Activated B cell treated with CpG ODN at 0.5 μM for 24 hours (primary cell): ENCODE measurements around the gene LOXHD1. TPM values are rescaled to one million over a fixed set of nuclear protein-coding genes. Genes with fewer than 3 reads are reported as not detected.

ENCODE experiments used
- ATAC-seq: fragments of 200-7000 bp; cut with Tn5 transposase; one replicate; pipeline ENCODE4 v1.10.0; 2021; ENCODE audit warnings: low read depth, mild to moderate bottlenecking, moderate library complexity
- CTCF ChIA-PET: fragments of 350-600 bp; sonication (Branson Sonifier 250); formaldehyde crosslinking; loops from one replicate; lab custom pipeline; 2021; ENCODE audit warnings: antibody characterized with exemption; lab: Charles Lee
- POLR2A ChIA-PET: fragments of 350-600 bp; sonication (Branson Sonifier 250); formaldehyde crosslinking; loops from one replicate; lab custom pipeline; 2021; ENCODE audit warnings: antibody characterized with exemption; lab: Charles Lee
- DNase-seq: peaks from one replicate; pipeline ENCODE4 v3.0.0; 2022
- H3K27ac Mint-ChIP-seq: one replicate; pipeline ENCODE4 v1.8.0; 2020; ENCODE audit warnings: mixed read lengths
- H3K27me3 Mint-ChIP-seq: one replicate; pipeline ENCODE4 v1.8.0; 2021; ENCODE audit warnings: mixed read lengths
- H3K36me3 Mint-ChIP-seq: one replicate; pipeline ENCODE4 v1.8.0; 2021; ENCODE audit warnings: low read depth, mixed read lengths
- H3K4me1 Mint-ChIP-seq: one replicate; pipeline ENCODE4 v1.8.0; 2021; ENCODE audit warnings: mixed read lengths
- H3K4me3 Mint-ChIP-seq: one replicate; pipeline ENCODE4 v1.8.0; 2020; ENCODE audit warnings: mild to moderate bottlenecking, mixed read lengths
- H3K9me3 Mint-ChIP-seq: one replicate; pipeline ENCODE4 v1.8.0; 2020; ENCODE audit warnings: mixed read lengths
- CTCF ChIP-seq: fragments of 200-600 bp; IDR thresholded peaks from one replicate; pipeline ENCODE4 v1.8.0; 2022; ENCODE audit warnings: antibody characterized with exemption, mild to moderate bottlenecking
- intact Hi-C: fragments of 100-400 bp; cut with micrococcal nuclease; formaldehyde crosslinking; loops from one replicate; pipeline ENCODE4 v1.15.1; 2024
- total RNA-seq: library from RNA; stranded (reverse); gene quantifications from 2 replicates; pipeline ENCODE4 v1.2.3, GENCODE V29; 2022

Gene LOXHD1
- total RNA-seq, 1 donor from 2014 or later: not detected

GRCh38 chr18:46519870-46520269 lies 137.2 kb downstream of the LOXHD1 start:
- no peak overlapping the region for H3K27ac Mint-ChIP-seq
- H3K9me3 Mint-ChIP-seq: peaks cover 2% of the 10 kb centered on the region
- no peaks in the 10 kb centered on the region for H3K36me3 Mint-ChIP-seq
- CTCF ChIA-PET: no interaction called here
- no peak for TF ChIP-seq CTCF
- POLR2A ChIA-PET: no interaction called here
- no peak for DNase-seq
- H3K27me3 Mint-ChIP-seq: peaks cover 2% of the 10 kb centered on the region
- intact Hi-C loops: loop anchor here (1.0 kb wide), 1 partner anchor 239 kb away; no protein-coding TSS in a partner anchor
- H3K4me1 Mint-ChIP-seq: no peaks in the 10 kb centered on the region
- H3K4me3 Mint-ChIP-seq: no peak overlapping the region
- ATAC-seq: no peak

DNA sequence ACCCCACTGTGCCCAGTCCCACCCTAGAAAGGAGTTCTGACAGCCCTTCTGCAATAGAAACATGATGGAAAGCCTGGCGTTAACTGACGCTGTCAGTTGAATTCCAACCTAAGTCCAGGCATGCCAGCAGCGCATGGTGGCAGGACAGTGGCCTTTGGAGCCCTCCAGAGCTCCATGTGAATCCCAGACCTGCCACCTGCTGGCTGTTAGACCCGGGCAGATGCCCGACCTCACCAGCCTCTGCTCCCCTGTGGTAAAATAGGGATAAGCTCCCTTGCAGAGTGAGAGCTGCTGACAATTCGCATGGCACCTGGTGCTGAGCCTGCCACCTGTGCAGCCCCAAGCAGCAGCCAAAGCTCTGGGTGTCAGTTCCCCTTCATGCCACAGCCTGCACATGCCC lies 138.6 kb downstream of the LOXHD1 start:
- POLR2A ChIA-PET: no interaction called here
- Mint-ChIP-seq H3K4me1 (no peaks in the 10 kb centered on the region), H3K9me3 (peaks cover 2% of the 10 kb centered on the region), H3K27ac (no peak overlapping the region), H3K27me3 (peaks cover 2% of the 10 kb centered on the region), H3K36me3 (no peaks in the 10 kb centered on the region), H3K4me3 (no peak overlapping the region)
- no peak for ATAC-seq
- no peak for DNase-seq
- CTCF ChIA-PET: no interaction called here
- TF ChIP-seq CTCF: no peak
- intact Hi-C loops: no loop called here

- no peak for DNase-seq
- no peaks in the 10 kb centered on the region for H3K36me3 Mint-ChIP-seq
- no peak overlapping the region for H3K4me3 Mint-ChIP-seq
- ChIA-PET POLR2A (no interaction called here), CTCF (no interaction called here)
- peaks cover 9% of the 10 kb centered on the region for H3K9me3 Mint-ChIP-seq
- no peak for TF ChIP-seq CTCF
- no peak overlapping the region for H3K27ac Mint-ChIP-seq
- no peak for ATAC-seq
- intact Hi-C loops: no loop called here
- H3K27me3 Mint-ChIP-seq: peaks cover 4% of the 10 kb centered on the region
- H3K4me1 Mint-ChIP-seq: no peaks in the 10 kb centered on the region
Measured at GRCh38 chr18:46516555-46516954, 140.5 kb downstream of the LOXHD1 start.

GRCh38 chr18:46510386-46510785 lies 146.6 kb downstream of the LOXHD1 start:
- DNase-seq: no peak
- Mint-ChIP-seq H3K4me3 (no peak overlapping the region), H3K27ac (no peak overlapping the region), H3K4me1 (no peaks in the 10 kb centered on the region), H3K27me3 (peaks cover 2% of the 10 kb centered on the region), H3K36me3 (no peaks in the 10 kb centered on the region), H3K9me3 (peaks cover 6% of the 10 kb centered on the region)
- POLR2A ChIA-PET: no interaction called here
- intact Hi-C loops: no loop called here
- no peak for ATAC-seq
- CTCF ChIA-PET: no interaction called here
- TF ChIP-seq CTCF: no peak

- Mint-ChIP-seq H3K27ac (no peak overlapping the region), H3K27me3 (peaks cover 2% of the 10 kb centered on the region), H3K9me3 (peaks cover 6% of the 10 kb centered on the region), H3K36me3 (no peaks in the 10 kb centered on the region), H3K4me3 (no peak overlapping the region), H3K4me1 (no peaks in the 10 kb centered on the region)
- no peak for TF ChIP-seq CTCF
- ATAC-seq: no peak
- ChIA-PET POLR2A (no interaction called here), CTCF (no interaction called here)
- no peak for DNase-seq
- intact Hi-C loops: no loop called here
Measured at GRCh38 chr18:46509530-46509929, 147.5 kb downstream of the LOXHD1 start.
